Measurements from ENCODE around the gene ELL2. TPM values are rescaled to one million over a fixed set of nuclear protein-coding genes. Genes with fewer than 3 reads are reported as not detected.
"Not testable (repeated sequence)": the region's sequence is repeated elsewhere in the genome, so short reads cannot be mapped to it uniquely, and the experiment has no call there.

ELL2 gene
- total RNA-seq, 4 donors from 2014 or later: 58.2 to 128 (median 95.0) TPM

DNA sequence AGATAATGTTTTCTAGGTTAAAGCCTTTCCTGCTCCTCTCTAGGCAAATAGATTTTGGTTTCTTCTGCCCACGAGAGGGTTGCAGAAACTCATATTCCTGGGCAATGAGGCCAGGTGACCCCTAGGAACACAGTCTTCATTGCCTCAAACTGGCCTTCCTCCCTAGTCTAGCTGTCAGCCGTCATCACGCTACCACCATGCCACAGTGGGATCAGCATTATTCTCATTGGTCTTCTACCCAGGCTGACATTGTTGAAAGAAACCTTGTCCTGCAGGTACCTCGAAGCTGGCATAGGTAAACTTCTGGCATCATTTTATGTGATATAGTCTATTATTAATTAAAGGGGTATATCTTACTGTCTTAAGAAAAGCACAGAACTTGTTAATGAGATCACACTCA lies 51.1 kb downstream of the ELL2 start:
- DNase-seq (ENCODE audit: low spot score in 2 of 2): no peak
- Histone ChIP-seq H3K27me3 (no peaks in the 10 kb centered on the region), H3K36me3 (peaks cover 21% of the 10 kb centered on the region), H3K4me1 (peaks cover 2% of the 10 kb centered on the region), H3K27ac (no peak overlapping the region), H3K4me3 (no peak overlapping the region), H3K9me3 (no peaks in the 10 kb centered on the region)
- no peak for TF ChIP-seq CTCF (IDR thresholded peaks at IDR 0.05)
- no peak for TF ChIP-seq POLR2AphosphoS5 (IDR thresholded peaks at IDR 0.05)
- no peak for TF ChIP-seq EP300 (IDR thresholded peaks at IDR 0.05)
- TF ChIP-seq POLR2A (IDR thresholded peaks at IDR 0.05): no peak
- WGBS: 92% methylated on average over 4 of the region's 4 CpGs

- no peak for TF ChIP-seq CTCF (IDR thresholded peaks at IDR 0.05)
- no peak for TF ChIP-seq POLR2A (IDR thresholded peaks at IDR 0.05)
- no peak for TF ChIP-seq EP300 (IDR thresholded peaks at IDR 0.05)
- TF ChIP-seq POLR2AphosphoS5 (IDR thresholded peaks at IDR 0.05): no peak
- peaks cover 2% of the 10 kb centered on the region for H3K4me1 ChIP-seq
- no peak overlapping the region for H3K4me3 ChIP-seq
- no peak for DNase-seq (ENCODE audit: low spot score in 2 of 2)
- peaks cover 21% of the 10 kb centered on the region for H3K36me3 ChIP-seq
- 92% methylated on average over 1 of the region's 1 CpG for WGBS
- no peaks in the 10 kb centered on the region for H3K27me3 ChIP-seq
- no peak overlapping the region for H3K27ac ChIP-seq
- H3K9me3 ChIP-seq: no peaks in the 10 kb centered on the region
Observed at GRCh38 chr5:95909738-95910137, 51.9 kb downstream of the ELL2 start.

DNA sequence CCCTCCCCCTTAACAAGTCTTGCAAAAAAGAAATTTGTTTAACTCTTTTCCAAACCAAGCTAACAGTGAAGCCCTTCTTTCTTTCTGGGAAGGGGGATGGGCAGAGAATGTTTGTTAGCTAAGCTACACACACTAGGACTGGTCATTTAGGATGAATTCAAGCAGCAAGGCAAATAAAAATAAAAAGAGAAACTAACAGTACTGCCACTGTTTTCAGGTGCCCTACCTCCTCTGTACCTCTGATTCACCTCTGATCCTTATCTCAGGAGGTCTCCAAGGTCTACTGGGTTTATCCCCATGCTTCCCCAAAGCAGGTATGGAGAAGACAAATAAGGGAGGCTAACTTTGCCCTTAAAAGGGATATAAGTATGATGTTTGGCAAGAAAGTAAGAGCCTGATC lies 52.9 kb downstream of the ELL2 start:
- H3K36me3 ChIP-seq: peaks cover 21% of the 10 kb centered on the region

DNA sequence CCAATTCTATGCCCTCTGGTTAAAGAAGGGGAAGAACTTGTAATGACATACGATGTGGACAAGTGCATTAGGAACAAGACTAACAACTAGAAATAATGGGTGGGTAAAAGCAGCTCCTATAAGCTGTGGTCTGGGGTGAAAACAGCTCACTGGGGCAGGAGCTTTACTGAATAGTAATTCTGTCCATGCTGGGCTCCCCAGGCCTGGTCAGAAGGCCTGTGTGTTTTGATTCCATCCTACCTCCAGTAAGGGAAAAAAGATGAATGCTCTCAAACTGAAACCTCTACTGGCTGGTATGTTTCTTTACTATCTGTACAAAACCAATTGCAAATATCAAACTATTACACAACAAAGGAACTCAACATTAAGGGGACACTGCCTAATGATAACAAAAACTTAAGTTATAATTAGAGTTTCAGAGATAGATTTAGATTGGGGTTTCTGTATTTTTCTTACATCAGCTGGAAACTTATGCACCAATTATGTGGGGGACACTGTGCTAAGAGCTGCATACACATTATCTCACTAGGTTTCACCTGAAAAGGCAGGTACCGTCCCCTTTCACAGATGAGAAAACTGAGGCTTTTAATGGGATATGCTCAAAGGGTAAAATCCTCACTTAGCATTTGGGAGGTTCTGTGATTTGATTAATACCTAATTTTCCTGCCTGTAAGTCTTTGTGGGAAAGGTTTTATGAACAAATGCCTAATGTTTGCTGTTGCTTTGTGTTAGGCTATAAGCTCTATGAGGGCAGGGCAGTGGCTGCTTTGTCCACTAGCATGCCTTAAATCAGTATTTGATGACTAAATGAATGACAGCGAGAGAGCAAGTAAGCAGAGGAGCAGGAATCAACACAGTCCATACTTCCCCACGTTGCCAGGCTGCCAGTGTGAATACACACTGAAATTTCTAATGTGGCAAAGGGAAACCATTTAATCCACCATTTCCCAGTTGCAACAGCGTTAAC lies 53.6 kb downstream of the ELL2 start:
- Histone ChIP-seq H3K36me3 (peaks cover 15% of the 10 kb centered on the region), H3K9me3 (no peaks in the 10 kb centered on the region), H3K4me3 (no peak overlapping the region), H3K27ac (no peak overlapping the region), H3K27me3 (no peaks in the 10 kb centered on the region), H3K4me1 (peaks cover 2% of the 10 kb centered on the region)
- TF ChIP-seq POLR2AphosphoS5 (IDR thresholded peaks at IDR 0.05) (no peak), EP300 (IDR thresholded peaks at IDR 0.05) (no peak), POLR2A (IDR thresholded peaks at IDR 0.05) (no peak), CTCF (IDR thresholded peaks at IDR 0.05) (no peak)
- 87% methylated on average over 5 of the region's 5 CpGs for WGBS
- no peak for DNase-seq (ENCODE audit: low spot score in 2 of 2)

More for the DNA sequence above, 52.9 kb downstream of the ELL2 start:
- no peak overlapping the region for H3K27ac ChIP-seq
- no peak for DNase-seq (ENCODE audit: low spot score in 2 of 2)
- H3K4me3 ChIP-seq: no peak overlapping the region
- H3K27me3 ChIP-seq: no peaks in the 10 kb centered on the region
- H3K9me3 ChIP-seq: no peaks in the 10 kb centered on the region
- peaks cover 2% of the 10 kb centered on the region for H3K4me1 ChIP-seq
- TF ChIP-seq POLR2AphosphoS5 (IDR thresholded peaks at IDR 0.05) (no peak), CTCF (IDR thresholded peaks at IDR 0.05) (no peak), EP300 (IDR thresholded peaks at IDR 0.05) (no peak), POLR2A (IDR thresholded peaks at IDR 0.05) (no peak)

DNA sequence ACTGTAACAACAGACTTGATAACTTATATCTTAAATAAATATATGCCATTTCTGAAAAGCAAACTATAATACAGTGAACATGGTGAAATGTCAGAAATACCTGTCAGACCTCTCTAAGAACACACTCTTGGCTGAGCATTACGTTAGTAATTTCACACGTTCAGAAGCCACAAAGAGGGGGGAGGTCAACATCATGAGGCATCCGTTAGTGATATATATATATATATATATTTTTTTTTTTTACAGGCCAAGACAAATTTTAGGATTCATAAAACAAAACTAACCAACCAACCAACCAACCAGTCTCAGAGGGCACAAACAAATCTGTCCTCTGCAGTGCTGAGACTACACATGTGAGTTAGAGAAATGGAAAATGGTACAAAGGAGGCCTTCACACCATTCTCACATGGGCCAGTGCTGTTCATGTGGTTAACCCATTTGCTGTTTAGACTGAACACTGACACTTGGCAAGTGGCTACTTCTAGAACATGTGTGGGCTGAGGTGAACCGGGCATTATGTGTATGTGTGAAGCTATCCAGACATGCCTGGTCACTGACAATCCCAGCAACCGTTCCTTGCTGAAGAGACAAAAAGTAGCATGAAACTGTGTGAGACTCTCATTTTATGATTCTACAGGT lies 54.5 kb downstream of the ELL2 start:
- no peaks in the 10 kb centered on the region for H3K9me3 ChIP-seq
- no peaks in the 10 kb centered on the region for H3K27me3 ChIP-seq
- DNase-seq (ENCODE audit: low spot score in 2 of 2): no peak
- 87% methylated on average over 5 of the region's 5 CpGs for WGBS
- H3K4me3 ChIP-seq: no peak overlapping the region
- peaks cover 2% of the 10 kb centered on the region for H3K4me1 ChIP-seq
- H3K36me3 ChIP-seq: peaks cover 13% of the 10 kb centered on the region
- H3K27ac ChIP-seq: no peak overlapping the region
- TF ChIP-seq EP300 (IDR thresholded peaks at IDR 0.05): no peak
- no peak for TF ChIP-seq CTCF (IDR thresholded peaks at IDR 0.05)
- no peak for TF ChIP-seq POLR2AphosphoS5 (IDR thresholded peaks at IDR 0.05)
- TF ChIP-seq POLR2A (IDR thresholded peaks at IDR 0.05): no peak

DNA sequence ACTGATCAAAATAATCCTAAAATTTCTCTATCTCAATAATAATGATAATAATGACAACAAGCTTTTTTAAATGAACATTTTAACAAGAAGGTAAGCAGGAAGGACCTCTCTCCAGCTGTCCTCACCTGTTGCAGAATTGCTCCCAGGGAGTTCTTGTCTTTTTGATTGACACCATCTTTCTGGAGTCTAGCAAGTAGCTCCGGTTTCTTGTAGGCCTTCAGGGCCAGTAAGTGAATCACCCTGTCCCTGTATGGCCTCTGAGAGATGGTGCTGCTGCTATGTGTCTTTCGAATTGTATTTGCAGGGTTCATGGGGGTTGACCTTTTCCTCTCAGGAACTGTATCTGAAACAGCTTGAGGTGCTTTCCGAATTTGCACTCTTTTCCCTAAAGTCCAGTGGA lies 55.3 kb downstream of the ELL2 start:
- H3K4me1 ChIP-seq; H3K27ac ChIP-seq; DNase-seq (ENCODE audit: low spot score in 2 of 2); H3K36me3 ChIP-seq; H3K4me3 ChIP-seq; H3K9me3 ChIP-seq; H3K27me3 ChIP-seq: not testable (repeated sequence)
- 68% methylated on average over 3 of the region's 3 CpGs for WGBS

Measured in suprapubic skin (tissue), 4 donors.